Measurements from ENCODE around the gene TLCD3A. TPM values are rescaled to one million over a fixed set of nuclear protein-coding genes. Genes with fewer than 3 reads are reported as not detected.

Gene TLCD3A
- total RNA-seq, 4 donors from 2014 or later = 2.8 to 13.6 (median 7.1) TPM

DNA sequence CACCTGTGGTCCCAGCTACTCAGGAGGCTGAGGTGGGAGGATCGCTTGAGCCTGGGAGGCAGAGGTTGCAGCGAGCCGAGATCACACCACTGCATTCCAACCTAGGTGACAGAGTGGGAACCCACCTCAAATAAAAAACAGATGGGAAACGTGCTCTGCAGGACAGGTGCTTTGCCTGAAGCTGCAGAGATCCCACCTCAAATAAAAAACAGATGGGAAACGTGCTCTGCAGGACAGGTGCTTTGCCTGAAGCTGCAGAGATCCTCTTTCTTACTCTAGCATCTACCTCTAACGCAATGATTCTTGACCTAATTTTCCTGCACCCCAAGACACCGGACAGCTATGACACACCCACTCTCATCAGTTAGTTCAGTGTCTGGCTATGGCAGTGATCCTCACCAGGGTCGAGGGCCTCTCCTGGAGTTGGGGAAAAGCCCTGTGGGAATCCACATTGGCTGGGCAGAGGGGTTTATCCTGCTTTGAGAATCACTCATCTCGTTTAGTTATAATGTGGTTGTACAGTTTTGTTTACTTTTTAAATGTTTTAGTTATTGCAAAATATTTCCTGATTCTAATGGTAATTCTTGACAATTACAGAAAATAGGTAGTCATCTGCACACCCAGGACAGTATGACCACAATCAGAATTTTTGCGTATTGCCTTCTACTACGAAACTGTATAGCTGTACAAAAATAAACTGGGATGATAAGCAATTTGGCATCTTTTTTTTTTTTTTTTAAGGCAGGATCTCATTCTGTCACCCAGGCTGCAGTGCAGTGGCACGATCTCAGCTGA, 29.1 kb upstream of the TLCD3A start:
- no peak overlapping the region for H3K4me3 ChIP-seq
- no peaks in the 10 kb centered on the region for H3K27me3 ChIP-seq
- H3K27ac ChIP-seq = no peak overlapping the region
- no peaks in the 10 kb centered on the region for H3K9me3 ChIP-seq
- H3K36me3 ChIP-seq = peaks cover 0 to 42% of the 10 kb centered on the region in 2 donors
- TF ChIP-seq, protein P1, sequence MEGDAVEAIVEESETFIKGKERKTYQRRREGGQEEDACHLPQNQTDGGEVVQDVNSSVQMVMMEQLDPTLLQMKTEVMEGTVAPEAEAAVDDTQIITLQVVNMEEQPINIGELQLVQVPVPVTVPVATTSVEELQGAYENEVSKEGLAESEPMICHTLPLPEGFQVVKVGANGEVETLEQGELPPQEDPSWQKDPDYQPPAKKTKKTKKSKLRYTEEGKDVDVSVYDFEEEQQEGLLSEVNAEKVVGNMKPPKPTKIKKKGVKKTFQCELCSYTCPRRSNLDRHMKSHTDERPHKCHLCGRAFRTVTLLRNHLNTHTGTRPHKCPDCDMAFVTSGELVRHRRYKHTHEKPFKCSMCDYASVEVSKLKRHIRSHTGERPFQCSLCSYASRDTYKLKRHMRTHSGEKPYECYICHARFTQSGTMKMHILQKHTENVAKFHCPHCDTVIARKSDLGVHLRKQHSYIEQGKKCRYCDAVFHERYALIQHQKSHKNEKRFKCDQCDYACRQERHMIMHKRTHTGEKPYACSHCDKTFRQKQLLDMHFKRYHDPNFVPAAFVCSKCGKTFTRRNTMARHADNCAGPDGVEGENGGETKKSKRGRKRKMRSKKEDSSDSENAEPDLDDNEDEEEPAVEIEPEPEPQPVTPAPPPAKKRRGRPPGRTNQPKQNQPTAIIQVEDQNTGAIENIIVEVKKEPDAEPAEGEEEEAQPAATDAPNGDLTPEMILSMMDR (IDR thresholded peaks at IDR 0.05) = no peak
- TF ChIP-seq POLR2AphosphoS5 (IDR thresholded peaks at IDR 0.05) (no peak), POLR2A (IDR thresholded peaks at IDR 0.05) (no peak), EP300 (IDR thresholded peaks at IDR 0.05) (no peak)
- H3K4me1 ChIP-seq = peaks cover 0 to 15% (median 0%) of the 10 kb centered on the region in 3 donors
- no peak for ATAC-seq
- 65 to 81% methylated on average over 8 to 9 of the region's 12 CpGs for WGBS, 2 donors (ENCODE audit: low coverage in 1 of 2)

DNA sequence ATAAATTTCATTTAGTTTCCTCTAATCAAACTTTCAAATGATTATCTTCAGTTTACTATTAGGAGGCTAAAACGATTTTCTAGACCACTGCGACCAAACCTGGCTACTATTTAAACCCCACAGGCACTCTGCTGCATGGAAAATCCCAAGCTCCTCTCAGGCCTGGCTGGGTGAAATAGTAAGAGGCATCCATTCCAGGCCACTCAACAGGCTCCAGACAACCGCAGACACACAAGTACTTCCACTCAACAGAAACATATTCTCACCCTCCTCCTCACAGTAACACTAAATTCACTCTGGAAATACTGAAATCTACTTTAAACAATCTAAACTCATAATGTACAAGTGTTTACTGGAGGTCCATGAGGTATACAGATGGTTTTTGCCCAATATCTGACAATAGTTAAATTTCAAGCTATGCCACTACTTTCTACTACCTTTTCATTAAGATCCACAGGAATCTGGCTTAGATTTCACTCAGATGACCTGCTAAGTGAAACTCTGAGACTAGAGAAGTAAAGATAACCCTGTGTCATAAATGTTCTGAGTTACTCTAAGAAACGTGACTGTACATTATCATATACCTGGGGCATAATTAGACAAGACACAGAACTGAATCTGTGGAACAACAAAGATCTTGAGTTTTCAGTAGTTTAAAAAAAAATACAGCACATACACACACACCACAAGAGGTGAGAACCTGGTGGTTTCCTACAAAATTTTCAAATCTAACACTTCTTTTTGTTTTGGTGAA, 28.1 kb upstream of the TLCD3A start:
- H3K27ac ChIP-seq = no peak overlapping the region
- no peak overlapping the region for H3K4me3 ChIP-seq
- whole genome bisulfite sequencing, 2 donors (ENCODE audit: low coverage in 1 of 2) = 76 to 85% methylated on average over 2 to 3 of the region's 4 CpGs
- no peak for TF ChIP-seq EP300 (IDR thresholded peaks at IDR 0.05)
- no peak for TF ChIP-seq POLR2AphosphoS5 (IDR thresholded peaks at IDR 0.05)
- TF ChIP-seq, protein P1 (IDR thresholded peaks at IDR 0.05) = no peak
- TF ChIP-seq POLR2A (IDR thresholded peaks at IDR 0.05) = no peak
- ATAC-seq = no peak
- H3K27me3 ChIP-seq = no peaks in the 10 kb centered on the region
- H3K9me3 ChIP-seq = no peaks in the 10 kb centered on the region
- peaks cover 0 to 15% (median 0%) of the 10 kb centered on the region in 3 donors for H3K4me1 ChIP-seq
- H3K36me3 ChIP-seq = peaks cover 0 to 45% of the 10 kb centered on the region in 2 donors

DNA sequence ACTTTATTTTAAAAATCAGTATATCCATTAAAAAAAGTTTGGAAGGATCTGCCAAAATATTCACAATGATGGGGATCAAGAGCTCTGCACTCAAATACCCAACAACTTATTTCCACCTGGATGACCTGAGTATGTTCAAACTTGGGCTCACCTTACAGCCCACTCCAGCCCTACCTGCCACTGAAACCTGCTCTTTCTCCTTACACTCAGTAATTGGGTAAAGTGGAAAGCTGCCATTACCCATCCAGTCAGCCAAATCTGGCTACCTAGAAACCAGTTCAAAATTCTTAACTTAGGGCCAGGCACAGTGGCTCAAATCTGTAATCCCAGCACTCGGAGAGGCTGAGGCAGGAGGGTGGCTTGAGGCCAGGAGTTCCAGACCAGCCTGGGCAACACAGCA, 27.4 kb upstream of the TLCD3A start:
- TF ChIP-seq EP300 (IDR thresholded peaks at IDR 0.05) (no peak), POLR2A (IDR thresholded peaks at IDR 0.05) (no peak), POLR2AphosphoS5 (IDR thresholded peaks at IDR 0.05) (no peak)
- TF ChIP-seq, protein P1 (IDR thresholded peaks at IDR 0.05) = no peak
- Histone ChIP-seq H3K36me3 (peaks cover 0 to 52% of the 10 kb centered on the region in 2 donors), H3K4me3 (no peak overlapping the region), H3K27ac (no peak overlapping the region), H3K9me3 (no peaks in the 10 kb centered on the region), H3K4me1 (peaks cover 0 to 7% (median 0%) of the 10 kb centered on the region in 3 donors), H3K27me3 (no peaks in the 10 kb centered on the region)
- WGBS, 2 donors (ENCODE audit: low coverage in 1 of 2) = 80% methylated on average over 1 of the region's 1 CpG; no CpG with 5 or more reads in 1 of the 2 donors
- ATAC-seq = no peak

DNA sequence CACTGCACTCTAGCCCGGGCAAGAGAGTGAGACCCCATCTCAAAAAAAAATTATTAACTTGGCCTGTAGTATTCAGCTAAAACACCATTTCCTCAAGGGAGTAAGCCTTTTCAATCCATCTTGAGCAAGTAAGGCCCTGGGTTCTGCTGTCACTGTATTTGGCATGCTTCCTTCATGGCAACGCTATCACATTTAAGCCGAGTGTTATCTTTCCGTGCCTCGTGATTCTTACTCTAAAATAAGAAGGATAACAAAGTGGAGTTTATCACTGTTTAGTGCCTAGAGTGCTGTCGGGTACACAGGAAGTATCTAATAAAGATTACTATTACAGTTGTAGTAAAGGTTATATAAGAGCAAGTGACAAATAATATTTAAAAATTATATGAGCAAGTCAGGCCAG, 26.5 kb upstream of the TLCD3A start:
- Histone ChIP-seq H3K9me3 (no peaks in the 10 kb centered on the region), H3K27me3 (no peaks in the 10 kb centered on the region), H3K4me1 (no peaks in the 10 kb centered on the region), H3K4me3 (no peak overlapping the region), H3K36me3 (peaks cover 0 to 60% of the 10 kb centered on the region in 2 donors), H3K27ac (no peak overlapping the region)
- WGBS, 2 donors (ENCODE audit: low coverage in 1 of 2) = 36 to 100% methylated on average over 2 to 6 of the region's 6 CpGs
- no peak for ATAC-seq
- TF ChIP-seq POLR2AphosphoS5 (IDR thresholded peaks at IDR 0.05) (no peak), EP300 (IDR thresholded peaks at IDR 0.05) (no peak), POLR2A (IDR thresholded peaks at IDR 0.05) (no peak)
- TF ChIP-seq, protein P1 (IDR thresholded peaks at IDR 0.05) = no peak

Measured in gastroesophageal sphincter (tissue), 4 donors.